Mesenchymal stem cell (in vitro differentiated cells and primary cell): Measurements from ENCODE around the gene NUAK1.

Source experiments
- DNase-seq: peaks from one replicate; pipeline ENCODE4 v3.0.0-alpha.2; 2013
- H2AFZ ChIP-seq: one replicate; pipeline ENCODE4 v1.6.1; 2013; ENCODE audit warnings: low read depth, mild to moderate bottlenecking, control low read depth, inconsistent platforms, low read length, moderate library complexity
- H2AK5ac ChIP-seq: 2 replicates; pipeline ENCODE4 v1.6.1; 2013; ENCODE audit warnings: low read length, moderate library complexity, mild to moderate bottlenecking, inconsistent platforms; ENCODE audit not compliant: severe bottlenecking
- H2BK120ac ChIP-seq: one replicate; pipeline ENCODE4 v1.6.1; 2013; ENCODE audit warnings: low read depth, mild to moderate bottlenecking, inconsistent platforms, low read length, moderate library complexity
- H2BK12ac ChIP-seq, 2 experiments: one replicate each; pipeline ENCODE4 v1.6.1; 2013; ENCODE audit warnings: inconsistent platforms in 2 of 2, low read length in 2 of 2, mild to moderate bottlenecking in 2 of 2, moderate library complexity in 2 of 2, control low read depth in 1 of 2
- H2BK15ac ChIP-seq: one replicate; pipeline ENCODE4 v1.6.1; 2013; ENCODE audit warnings: mild to moderate bottlenecking, low read depth, inconsistent platforms; ENCODE audit not compliant: poor library complexity, severe bottlenecking
- H2BK5ac ChIP-seq: 2 replicates; pipeline ENCODE4 v1.6.1; 2013; ENCODE audit warnings: low read depth, mild to moderate bottlenecking, low read length, control low read depth, inconsistent platforms; ENCODE audit not compliant: poor library complexity, severe bottlenecking
- H3K14ac ChIP-seq, 2 experiments: one replicate each; pipeline ENCODE4 v1.6.1; 2013; ENCODE audit warnings: inconsistent platforms in 2 of 2, low read length in 2 of 2, control low read depth in 1 of 2, mild to moderate bottlenecking in 1 of 2, moderate library complexity in 1 of 2
- H3K18ac ChIP-seq, 2 experiments: one replicate each; pipeline ENCODE4 v1.6.1; 2013; ENCODE audit warnings: inconsistent platforms in 2 of 2, low read length in 2 of 2, control low read depth in 1 of 2, low read depth in 1 of 2, mild to moderate bottlenecking in 1 of 2
- H3K23ac ChIP-seq, 2 experiments: one replicate each; pipeline ENCODE4 v1.6.1; 2013; ENCODE audit warnings: inconsistent platforms in 2 of 2, low read length in 2 of 2, mild to moderate bottlenecking in 2 of 2, moderate library complexity in 2 of 2, control low read depth in 1 of 2
- H3K27ac ChIP-seq: 2 replicates; pipeline ENCODE4 v1.5.1; 2013; ENCODE audit warnings: mild to moderate bottlenecking, moderate library complexity, low read length, control low read depth, inconsistent platforms; ENCODE audit not compliant: poor library complexity, severe bottlenecking
- H3K27me3 ChIP-seq, 2 experiments: 2 replicates each; pipeline versions ENCODE4 v1.6.1 to v1.7.0; 2013; ENCODE audit warnings: low read length in 2 of 2, mild to moderate bottlenecking in 2 of 2, moderate library complexity in 2 of 2, control low read depth in 1 of 2, inconsistent platforms in 1 of 2; ENCODE audit not compliant: control insufficient read depth in 1 of 2, insufficient read depth in 1 of 2
- H3K36me3 ChIP-seq, 2 experiments: 2 replicates each; pipeline versions ENCODE4 v1.6.1 to v1.7.0; 2013; ENCODE audit warnings: low read length in 2 of 2, control low read depth in 1 of 2, inconsistent platforms in 1 of 2, low read depth in 1 of 2, mild to moderate bottlenecking in 1 of 2; ENCODE audit not compliant: insufficient read depth in 2 of 2, control insufficient read depth in 1 of 2
- H3K4ac ChIP-seq, 2 experiments: one replicate each; pipeline ENCODE4 v1.6.1; 2013; ENCODE audit warnings: inconsistent platforms in 2 of 2, low read length in 2 of 2, mild to moderate bottlenecking in 2 of 2, moderate library complexity in 2 of 2, control low read depth in 1 of 2, low read depth in 1 of 2
- H3K4me1 ChIP-seq: 2 replicates; pipeline ENCODE4 v1.6.1; 2013; ENCODE audit warnings: low read depth, low read length, control low read depth; ENCODE audit not compliant: control insufficient read depth, insufficient read depth
- H3K4me2 ChIP-seq: 2 replicates; pipeline ENCODE4 v1.6.1; 2013; ENCODE audit warnings: low read length, mild to moderate bottlenecking, inconsistent platforms; ENCODE audit not compliant: poor library complexity, severe bottlenecking
- H3K4me3 ChIP-seq, 2 experiments: 2 replicates each; pipeline versions ENCODE4 v1.5.1 to v1.7.0; 2013; ENCODE audit warnings: low read length in 2 of 2, mild to moderate bottlenecking in 2 of 2, control low read depth in 1 of 2, low read depth in 1 of 2; ENCODE audit not compliant: insufficient read depth in 1 of 2
- H3K79me1 ChIP-seq: replicated peaks from 2 replicates; pipeline ENCODE4 v1.6.1; 2013; ENCODE audit warnings: mild to moderate bottlenecking, control low read depth, low read length, inconsistent platforms; ENCODE audit not compliant: poor library complexity, severe bottlenecking
- H3K9ac ChIP-seq: 2 replicates; pipeline ENCODE4 v1.7.0; 2013; ENCODE audit warnings: mild to moderate bottlenecking, low read length, moderate library complexity
- H3K9me3 ChIP-seq: 2 replicates; pipeline ENCODE4 v1.7.0; 2013; ENCODE audit warnings: mild to moderate bottlenecking, low read length; ENCODE audit not compliant: control insufficient read depth
- H4K8ac ChIP-seq: one replicate; pipeline ENCODE4 v1.6.1; 2013; ENCODE audit warnings: inconsistent platforms, mild to moderate bottlenecking, low read length, moderate library complexity
- H4K91ac ChIP-seq: one replicate; pipeline ENCODE4 v1.6.1; 2013; ENCODE audit warnings: mild to moderate bottlenecking, low read length, inconsistent platforms
- WGBS: methylation state at CpG from one replicate; pipeline ENCODE4 v1.1.7; 2013; ENCODE audit warnings: mixed read lengths; 5-methylcytosine and 5-hydroxymethylcytosine counted together

Gene NUAK1

GRCh38 chr12:106091446-106091820 lies 47.3 kb downstream of the NUAK1 start:
- Histone ChIP-seq H3K18ac (peak overlapping the region; percentile 79 to 90), H2BK15ac (no peak overlapping the region), H4K91ac (peak overlapping the region; percentile 76), H3K27me3 (no peaks in the 10 kb centered on the region), H4K8ac (peak overlapping the region; percentile 84), H3K79me1 (peaks cover 33% of the 10 kb centered on the region), H3K36me3 (peaks cover 0 to 23% of the 10 kb centered on the region in 2 experiments), H3K4me2 (no peak overlapping the region), H2AFZ (no peak overlapping the region), H3K23ac (peak overlapping the region in 1 of 2 experiments; percentile 2), H3K14ac (no peak overlapping the region), H2BK120ac (no peak overlapping the region), H2BK12ac (peak overlapping the region; percentile 37 to 75), H3K9me3 (no peaks in the 10 kb centered on the region), H2BK5ac (peak overlapping the region; percentile 57), H3K4me3 (no peak overlapping the region), H3K27ac (peak overlapping the region; percentile 99), H3K4ac (peak overlapping the region; percentile 19 to 71), H2AK5ac (peak overlapping the region; percentile 81), H3K4me1 (peaks cover 21% of the 10 kb centered on the region), H3K9ac (peak overlapping the region; percentile 45)
- no peak for DNase-seq
- 84% methylated on average over 6 of the region's 6 CpGs for WGBS

- DNase-seq = peak; percentile 94
- Histone ChIP-seq H3K9me3 (no peaks in the 10 kb centered on the region), H2BK15ac (no peak overlapping the region), H3K36me3 (peaks cover 0 to 22% of the 10 kb centered on the region in 2 experiments), H2BK12ac (peak overlapping the region; percentile 37 to 75), H3K27me3 (no peaks in the 10 kb centered on the region), H2AFZ (no peak overlapping the region), H3K4me2 (no peak overlapping the region), H3K4me3 (peak overlapping the region in 1 of 2 experiments; percentile 31), H3K23ac (peak overlapping the region in 1 of 2 experiments; percentile 2), H3K4me1 (peaks cover 20% of the 10 kb centered on the region), H3K4ac (peak overlapping the region; percentile 47 to 71), H2BK120ac (no peak overlapping the region), H4K8ac (peak overlapping the region; percentile 84), H3K79me1 (peaks cover 32% of the 10 kb centered on the region), H3K27ac (peak overlapping the region; percentile 99), H2BK5ac (peak overlapping the region; percentile 71), H3K18ac (peak overlapping the region; percentile 79 to 90), H3K14ac (no peak overlapping the region), H2AK5ac (peak overlapping the region; percentile 81), H3K9ac (peak overlapping the region; percentile 45), H4K91ac (peak overlapping the region; percentile 76)
- WGBS = 68% methylated on average over 10 of the region's 10 CpGs
These were observed 47.9 kb downstream of the NUAK1 start for GRCh38 chr12:106090591-106091445.

DNA sequence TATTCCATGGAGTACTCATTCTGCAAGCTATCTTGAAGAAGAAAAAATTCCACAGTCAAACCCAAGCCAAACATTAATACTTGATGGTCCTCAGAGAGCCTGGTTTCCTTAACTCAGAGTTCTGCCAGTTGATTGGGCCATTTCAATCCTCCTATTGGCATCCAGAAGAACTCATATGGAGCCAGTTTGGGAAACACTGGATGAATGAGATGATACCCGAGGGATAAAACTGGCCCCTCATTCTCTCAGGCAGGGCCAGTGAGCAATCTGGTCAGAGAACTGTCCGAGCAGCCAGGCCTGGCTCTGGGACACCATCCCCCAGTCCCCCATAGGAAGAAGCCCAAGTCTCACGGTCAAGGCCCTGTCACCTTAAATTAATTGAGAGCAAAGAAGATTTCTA lies 48.8 kb downstream of the NUAK1 start:
- WGBS = 97% methylated on average over 3 of the region's 3 CpGs
- Histone ChIP-seq H2BK12ac (no peak overlapping the region), H4K8ac (no peak overlapping the region), H3K27me3 (no peaks in the 10 kb centered on the region), H2BK15ac (no peak overlapping the region), H3K27ac (peak overlapping the region; percentile 99), H3K9me3 (no peaks in the 10 kb centered on the region), H2BK120ac (no peak overlapping the region), H3K23ac (no peak overlapping the region), H3K14ac (no peak overlapping the region), H2BK5ac (peak overlapping the region; percentile 33), H3K4me3 (no peak overlapping the region), H3K18ac (no peak overlapping the region), H3K79me1 (peaks cover 28% of the 10 kb centered on the region), H4K91ac (no peak overlapping the region), H3K36me3 (peaks cover 0 to 15% of the 10 kb centered on the region in 2 experiments), H3K4ac (no peak overlapping the region), H3K4me2 (no peak overlapping the region), H2AK5ac (peak overlapping the region; percentile 59), H3K9ac (peak overlapping the region; percentile 45), H3K4me1 (peaks cover 20% of the 10 kb centered on the region), H2AFZ (no peak overlapping the region)
- no peak for DNase-seq

GRCh38 chr12:106088811-106089485 lies 49.8 kb downstream of the NUAK1 start:
- Histone ChIP-seq H2BK15ac (no peak overlapping the region), H2AFZ (no peak overlapping the region), H2BK12ac (peak overlapping the region in 1 of 2 experiments; percentile 27), H2BK120ac (no peak overlapping the region), H4K91ac (no peak overlapping the region), H4K8ac (no peak overlapping the region), H3K4ac (no peak overlapping the region), H3K4me1 (peaks cover 23% of the 10 kb centered on the region), H2AK5ac (peak overlapping the region; percentile 92), H3K79me1 (peaks cover 26% of the 10 kb centered on the region), H3K27ac (peak overlapping the region; percentile 21), H3K27me3 (no peaks in the 10 kb centered on the region), H3K4me2 (no peak overlapping the region), H3K14ac (no peak overlapping the region), H3K9ac (no peak overlapping the region), H3K18ac (no peak overlapping the region), H3K36me3 (peaks cover 0 to 9% of the 10 kb centered on the region in 2 experiments), H2BK5ac (no peak overlapping the region), H3K9me3 (no peaks in the 10 kb centered on the region), H3K4me3 (no peak overlapping the region), H3K23ac (no peak overlapping the region)
- DNase-seq = no peak
- WGBS = 89% methylated on average over 9 of the region's 9 CpGs
